ENCODE measurements around the gene KISS1. TPM values are rescaled to one million over a fixed set of nuclear protein-coding genes. Genes with fewer than 3 reads are reported as not detected.

The KISS1 gene
- polyA plus RNA-seq, 1 donor (not counting 4 experiments of a cell fraction or from before 2014, with no cell fraction given) = not detected

GRCh38 chr1:204177133-204177532, 19.2 kb downstream of the KISS1 start:
- Histone ChIP-seq H2AFZ (ENCODE audit: control insufficient read depth, low read length) (no peak overlapping the region), H3K4me2 (ENCODE audit: control insufficient read depth, extremely low read depth, insufficient read depth, low read depth, low read length) (no peak overlapping the region), H3K9ac (ENCODE audit: control insufficient read depth, extremely low read depth, insufficient read depth, low read length) (no peak overlapping the region), H3K4me3 (ENCODE audit: control insufficient read depth in 2 of 3, extremely low read depth in 1 of 3, insufficient read depth in 2 of 3, low read depth in 1 of 3, low read length in 3 of 3) (no peak overlapping the region), H3K9me1 (ENCODE audit: control insufficient read depth, extremely low read depth, insufficient read depth, low read length) (no peaks in the 10 kb centered on the region), H3K4me1 (ENCODE audit: control insufficient read depth, extremely low read depth, insufficient read depth, low read length) (peaks cover 5% of the 10 kb centered on the region), H3K9me3 (ENCODE audit: control insufficient read depth, low read depth, low read length) (no peaks in the 10 kb centered on the region), H3K36me3 (ENCODE audit: control insufficient read depth in 2 of 2, extremely low read depth in 1 of 2, insufficient read depth in 2 of 2, low read length in 2 of 2) (no peaks in the 10 kb centered on the region), H3K27me3 (ENCODE audit: control insufficient read depth, extremely low read depth, insufficient read depth, low read length) (no peaks in the 10 kb centered on the region), H3K27ac (ENCODE audit: control insufficient read depth, insufficient read depth, low read length) (no peak overlapping the region), H3K79me2 (ENCODE audit: control insufficient read depth, insufficient read depth, low read length) (no peaks in the 10 kb centered on the region), H4K20me1 (ENCODE audit: control insufficient read depth, extremely low read depth, insufficient read depth, low read length) (no peaks in the 10 kb centered on the region)
- dilution Hi-C loops (cut with MboI; ENCODE audit: extremely low pct_ligation_motif_present, low sequenced_read_pairs) = no loop called here
- TF ChIP-seq CTCF (optimal IDR thresholded peaks at IDR 0.05 in 1 of 3, IDR thresholded peaks at IDR 0.05 in 1 of 3, conservative IDR thresholded peaks at IDR 0.05 in 1 of 3; ENCODE audit: extremely low read depth in 1 of 3, insufficient read depth in 2 of 3, low read length in 3 of 3) (no peak), EZH2 (IDR thresholded peaks at IDR 0.05; ENCODE audit: low read length) (no peak)
- no peak for DNase-seq (ENCODE audit: low read depth, low spot score)
- no peak for FAIRE-seq

- TF ChIP-seq EZH2 (IDR thresholded peaks at IDR 0.05; ENCODE audit: low read length) = no peak
- TF ChIP-seq CTCF (optimal IDR thresholded peaks at IDR 0.05 in 1 of 3, IDR thresholded peaks at IDR 0.05 in 1 of 3, conservative IDR thresholded peaks at IDR 0.05 in 1 of 3; ENCODE audit: extremely low read depth in 1 of 3, insufficient read depth in 2 of 3, low read length in 3 of 3) = no peak
- no peaks in the 10 kb centered on the region for H3K27me3 ChIP-seq (ENCODE audit: control insufficient read depth, extremely low read depth, insufficient read depth, low read length)
- H3K4me2 ChIP-seq (ENCODE audit: control insufficient read depth, extremely low read depth, insufficient read depth, low read depth, low read length) = no peak overlapping the region
- no peaks in the 10 kb centered on the region for H3K36me3 ChIP-seq (ENCODE audit: control insufficient read depth in 2 of 2, extremely low read depth in 1 of 2, insufficient read depth in 2 of 2, low read length in 2 of 2)
- no peaks in the 10 kb centered on the region for H3K79me2 ChIP-seq (ENCODE audit: control insufficient read depth, insufficient read depth, low read length)
- FAIRE-seq (no peak), DNase-seq (ENCODE audit: low read depth, low spot score) (no peak)
- H2AFZ ChIP-seq (ENCODE audit: control insufficient read depth, low read length) = no peak overlapping the region
- H3K9me1 ChIP-seq (ENCODE audit: control insufficient read depth, extremely low read depth, insufficient read depth, low read length) = no peaks in the 10 kb centered on the region
- no peaks in the 10 kb centered on the region for H3K9me3 ChIP-seq (ENCODE audit: control insufficient read depth, low read depth, low read length)
- no peak overlapping the region for H3K9ac ChIP-seq (ENCODE audit: control insufficient read depth, extremely low read depth, insufficient read depth, low read length)
- H3K4me3 ChIP-seq (ENCODE audit: control insufficient read depth in 2 of 3, extremely low read depth in 1 of 3, insufficient read depth in 2 of 3, low read depth in 1 of 3, low read length in 3 of 3) = no peak overlapping the region
- H3K4me1 ChIP-seq (ENCODE audit: control insufficient read depth, extremely low read depth, insufficient read depth, low read length) = peaks cover 16% of the 10 kb centered on the region
- H4K20me1 ChIP-seq (ENCODE audit: control insufficient read depth, extremely low read depth, insufficient read depth, low read length) = no peaks in the 10 kb centered on the region
- dilution Hi-C loops (cut with MboI; ENCODE audit: extremely low pct_ligation_motif_present, low sequenced_read_pairs) = no loop called here
- no peak overlapping the region for H3K27ac ChIP-seq (ENCODE audit: control insufficient read depth, insufficient read depth, low read length)
Observed at GRCh38 chr1:204176049-204176448, 20.2 kb downstream of the KISS1 start.
